ENCODE results near the gene FADS3.
A peak's percentile ranks its signal among the peaks of the same experiment; 100 is the strongest.

Gene FADS3

DNA sequence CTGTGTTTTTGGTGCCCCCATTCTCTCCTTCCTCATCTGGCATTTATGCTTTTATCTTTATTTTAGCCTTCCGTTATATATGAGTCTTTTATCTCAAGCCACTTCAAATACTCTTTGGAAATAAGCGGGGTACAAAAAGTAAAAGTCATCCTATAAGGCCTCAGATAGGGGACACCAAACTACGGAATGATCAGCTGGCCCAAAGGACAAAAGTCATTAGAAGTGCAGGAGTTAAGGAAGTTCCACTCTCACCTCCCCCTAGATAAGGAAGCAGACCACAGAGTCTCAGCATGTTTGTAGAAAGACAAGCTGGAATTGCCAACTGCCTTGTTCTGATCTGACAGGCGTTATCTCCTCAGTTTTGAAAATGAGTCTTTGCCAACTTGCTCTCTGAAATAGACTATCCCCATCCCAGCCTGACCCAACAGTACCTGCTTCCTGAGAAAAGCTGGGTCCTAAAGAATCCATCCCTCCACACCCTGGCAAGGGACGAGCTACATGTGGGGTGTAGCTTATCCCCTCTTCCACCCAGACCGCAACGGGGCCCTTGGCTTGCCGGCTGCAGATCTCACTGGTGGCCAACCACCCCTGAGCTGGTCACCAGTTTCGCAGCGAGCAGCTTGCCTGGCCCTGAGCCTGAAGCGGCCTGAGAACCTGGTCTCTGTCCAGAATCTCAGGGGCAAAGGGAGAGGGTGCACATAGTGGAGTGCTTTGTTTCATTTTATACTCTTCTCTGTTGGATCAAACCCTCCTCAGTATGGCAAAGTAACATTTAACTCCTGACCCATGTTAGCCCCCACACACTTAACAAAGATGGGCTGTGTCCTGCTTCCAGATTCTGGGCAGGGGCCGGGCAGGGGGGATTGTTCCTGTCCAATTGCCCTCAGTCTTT lies 49.5 kb downstream of the FADS3 start:
- Mint-ChIP-seq H3K4me3 (no peak overlapping the region), H3K9me3 (peaks cover 0 to 3% of the 10 kb centered on the region in 2 donors), H3K27ac (no peak overlapping the region), H3K27me3 (peaks cover 0 to 4% of the 10 kb centered on the region in 2 donors), H3K4me1 (peaks cover 1 to 6% of the 10 kb centered on the region in 2 donors), H3K36me3 (peaks cover 58 to 73% of the 10 kb centered on the region in 2 donors)
- ATAC-seq (replicated peaks) (no peak), DNase-seq (no peak)

DNA sequence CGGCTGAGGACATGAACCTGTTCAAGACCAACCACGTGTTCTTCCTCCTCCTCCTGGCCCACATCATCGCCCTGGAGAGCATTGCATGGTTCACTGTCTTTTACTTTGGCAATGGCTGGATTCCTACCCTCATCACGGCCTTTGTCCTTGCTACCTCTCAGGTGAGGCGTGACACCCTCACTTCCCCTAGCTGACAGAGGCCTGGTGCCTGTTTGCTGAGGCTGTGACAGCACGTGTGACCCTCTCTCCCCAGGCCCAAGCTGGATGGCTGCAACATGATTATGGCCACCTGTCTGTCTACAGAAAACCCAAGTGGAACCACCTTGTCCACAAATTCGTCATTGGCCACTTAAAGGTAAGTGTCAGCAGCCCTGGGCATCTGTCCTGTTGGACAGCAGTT lies 51.0 kb downstream of the FADS3 start:
- H3K27me3 Mint-ChIP-seq, result peaks cover 0 to 4% of the 10 kb centered on the region in 2 donors
- peaks cover 54 to 68% of the 10 kb centered on the region in 2 donors for H3K36me3 Mint-ChIP-seq
- peaks cover 3 to 11% of the 10 kb centered on the region in 2 donors for H3K4me1 Mint-ChIP-seq
- peaks cover 0 to 3% of the 10 kb centered on the region in 2 donors for H3K9me3 Mint-ChIP-seq
- H3K27ac Mint-ChIP-seq, result no peak overlapping the region
- DNase-seq (no peak), ATAC-seq (replicated peaks) (no peak)
- no peak overlapping the region for H3K4me3 Mint-ChIP-seq

DNA sequence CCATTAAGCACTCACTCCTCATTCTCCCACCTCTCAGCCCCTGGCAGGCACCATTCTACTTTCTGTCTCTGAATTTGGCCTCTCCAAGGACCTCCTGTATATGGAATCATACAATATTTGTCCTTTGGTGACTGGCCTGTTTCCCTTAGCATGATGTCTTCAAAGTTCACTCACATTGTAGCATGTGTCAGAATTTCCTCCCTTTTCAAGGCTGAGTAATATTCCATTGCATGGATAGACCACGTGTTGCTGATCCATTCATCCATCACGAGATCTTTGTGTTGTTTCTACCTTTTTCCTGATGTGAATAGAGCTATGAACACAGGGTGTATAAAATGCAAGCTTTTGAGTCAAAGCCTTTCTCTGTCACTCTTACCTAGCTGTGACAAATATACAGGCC lies 51.6 kb downstream of the FADS3 start:
- H3K27ac Mint-ChIP-seq, result no peak overlapping the region
- H3K4me1 Mint-ChIP-seq, result peaks cover 6 to 16% of the 10 kb centered on the region in 2 donors
- peaks cover 53 to 67% of the 10 kb centered on the region in 2 donors for H3K36me3 Mint-ChIP-seq

DNA sequence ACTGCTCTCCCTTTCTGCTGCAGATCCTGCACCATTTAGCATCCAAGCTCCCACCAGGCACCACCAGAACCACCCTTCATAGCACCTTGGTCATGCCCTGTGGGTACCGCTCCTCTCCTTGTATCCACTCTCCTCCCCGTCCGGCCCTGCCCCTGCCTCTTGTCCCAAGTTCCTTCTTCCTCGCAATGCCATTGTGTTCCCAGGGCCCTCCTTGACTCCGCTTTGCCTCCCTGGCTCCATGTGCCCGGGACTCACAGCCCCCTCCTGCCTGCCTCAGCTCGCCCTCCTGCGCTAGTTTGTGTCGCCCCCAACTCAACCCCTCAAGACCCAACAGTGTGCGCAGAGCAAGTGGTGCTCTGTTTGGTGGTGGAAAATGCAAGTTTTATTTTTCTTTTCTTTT lies 52.4 kb downstream of the FADS3 start:
- Mint-ChIP-seq H3K27ac (no peak overlapping the region), H3K9me3 (peaks cover 2 to 3% of the 10 kb centered on the region in 2 donors), H3K27me3 (peaks cover 0 to 4% of the 10 kb centered on the region in 2 donors), H3K4me1 (peaks cover 8 to 24% of the 10 kb centered on the region in 2 donors), H3K36me3 (peaks cover 56 to 71% of the 10 kb centered on the region in 2 donors), H3K4me3 (no peak overlapping the region)
- ATAC-seq (replicated peaks) (no peak), DNase-seq (no peak)

More for the DNA sequence above, 51.6 kb downstream of the FADS3 start:
- H3K27me3 Mint-ChIP-seq, result peaks cover 0 to 4% of the 10 kb centered on the region in 2 donors
- no peak for ATAC-seq (replicated peaks)
- H3K9me3 Mint-ChIP-seq, result peaks cover 0 to 3% of the 10 kb centered on the region in 2 donors
- H3K4me3 Mint-ChIP-seq, result no peak overlapping the region
- no peak for DNase-seq

DNA sequence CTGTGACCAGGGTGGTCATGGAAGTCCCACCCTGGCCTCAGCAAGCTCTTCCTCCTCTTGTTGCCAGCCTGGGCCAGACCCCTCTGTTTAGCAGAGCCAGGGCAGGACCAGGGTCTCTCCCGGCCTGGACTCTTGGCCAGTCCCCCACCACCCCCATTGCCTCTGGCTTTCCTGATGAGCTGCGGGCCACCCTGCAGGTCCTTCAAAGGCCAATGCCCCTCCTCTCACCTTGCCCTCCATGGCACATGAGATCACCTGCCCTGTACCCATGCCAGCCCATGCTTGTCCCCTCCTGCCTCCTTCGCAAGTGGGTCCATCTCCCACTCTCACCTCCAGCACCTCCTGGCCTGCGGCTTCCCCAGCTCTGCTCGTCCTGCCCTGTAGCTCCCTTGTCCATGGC lies 52.8 kb downstream of the FADS3 start:
- Mint-ChIP-seq H3K4me1 (peaks cover 13 to 29% of the 10 kb centered on the region in 2 donors), H3K27me3 (peaks cover 0 to 4% of the 10 kb centered on the region in 2 donors), H3K4me3 (no peak overlapping the region), H3K36me3 (peaks cover 60 to 73% of the 10 kb centered on the region in 2 donors), H3K27ac (no peak overlapping the region), H3K9me3 (peaks cover 3 to 6% of the 10 kb centered on the region in 2 donors)
- no peak for ATAC-seq (replicated peaks)
- no peak for DNase-seq

DNA sequence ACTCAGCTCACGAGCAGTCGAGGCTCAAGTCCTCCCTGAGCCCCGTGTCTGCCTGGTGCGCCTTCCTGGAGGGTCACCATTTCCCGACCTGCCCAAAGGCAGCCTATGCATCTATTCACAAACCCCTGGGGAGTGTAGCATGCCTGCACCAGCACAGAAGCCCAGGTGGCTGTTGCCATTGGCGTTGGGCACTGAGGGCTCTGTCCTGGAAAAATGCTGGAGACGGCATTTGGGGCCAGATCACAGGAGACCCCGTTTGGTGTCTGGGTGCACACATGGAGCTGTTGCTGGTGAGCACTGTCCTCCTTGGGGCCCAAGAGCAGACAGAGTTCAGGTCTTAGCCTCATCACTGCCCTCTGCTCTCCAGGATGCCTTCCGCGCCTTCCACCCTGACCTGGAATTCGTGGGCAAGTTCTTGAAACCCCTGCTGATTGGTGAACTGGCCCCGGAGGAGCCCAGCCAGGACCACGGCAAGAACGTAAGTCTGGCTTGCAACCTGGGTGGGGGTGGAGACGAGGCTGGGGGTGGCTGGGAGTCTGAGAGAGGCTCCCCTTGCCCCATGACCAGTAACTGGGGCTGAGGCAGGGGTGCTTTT lies 53.8 kb downstream of the FADS3 start:
- peaks cover 69 to 79% of the 10 kb centered on the region in 2 donors for H3K36me3 Mint-ChIP-seq
- H3K4me1 Mint-ChIP-seq, result peaks cover 21 to 38% of the 10 kb centered on the region in 2 donors
- no peak for ATAC-seq (replicated peaks)
- H3K27ac Mint-ChIP-seq, result no peak overlapping the region
- no peak overlapping the region for H3K4me3 Mint-ChIP-seq
- H3K27me3 Mint-ChIP-seq, result peaks cover 0 to 4% of the 10 kb centered on the region in 2 donors
- DNase-seq, result no peak
- H3K9me3 Mint-ChIP-seq, result peaks cover 3 to 7% of the 10 kb centered on the region in 2 donors

DNA sequence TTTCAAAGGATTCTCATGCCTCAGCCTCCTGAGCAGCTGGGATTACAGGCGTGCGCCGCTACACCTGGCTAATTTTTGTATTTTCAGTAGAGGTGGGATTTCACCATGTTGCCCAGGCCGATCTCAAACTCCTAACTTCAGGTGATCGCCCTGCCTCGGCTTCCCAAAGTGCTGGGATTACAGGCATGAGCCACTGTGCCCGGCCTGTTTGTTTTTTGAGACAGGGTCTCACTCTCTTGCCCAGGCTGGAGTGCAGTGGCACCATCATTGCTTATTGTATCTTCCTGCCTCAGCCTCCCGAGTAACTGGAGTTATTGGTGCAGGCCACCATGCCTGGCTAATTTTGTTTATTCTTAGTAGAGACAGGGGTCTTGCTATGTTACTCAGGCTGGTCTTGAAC lies 55.2 kb downstream of the FADS3 start:
- Mint-ChIP-seq H3K4me3 (no peak overlapping the region), H3K9me3 (peaks cover 3 to 7% of the 10 kb centered on the region in 2 donors), H3K27me3 (peaks cover 0 to 4% of the 10 kb centered on the region in 2 donors), H3K27ac (no peak overlapping the region), H3K36me3 (peaks cover 63 to 75% of the 10 kb centered on the region in 2 donors), H3K4me1 (peaks cover 28 to 52% of the 10 kb centered on the region in 2 donors)
- no peak for DNase-seq
- ATAC-seq (replicated peaks), result no peak

DNA sequence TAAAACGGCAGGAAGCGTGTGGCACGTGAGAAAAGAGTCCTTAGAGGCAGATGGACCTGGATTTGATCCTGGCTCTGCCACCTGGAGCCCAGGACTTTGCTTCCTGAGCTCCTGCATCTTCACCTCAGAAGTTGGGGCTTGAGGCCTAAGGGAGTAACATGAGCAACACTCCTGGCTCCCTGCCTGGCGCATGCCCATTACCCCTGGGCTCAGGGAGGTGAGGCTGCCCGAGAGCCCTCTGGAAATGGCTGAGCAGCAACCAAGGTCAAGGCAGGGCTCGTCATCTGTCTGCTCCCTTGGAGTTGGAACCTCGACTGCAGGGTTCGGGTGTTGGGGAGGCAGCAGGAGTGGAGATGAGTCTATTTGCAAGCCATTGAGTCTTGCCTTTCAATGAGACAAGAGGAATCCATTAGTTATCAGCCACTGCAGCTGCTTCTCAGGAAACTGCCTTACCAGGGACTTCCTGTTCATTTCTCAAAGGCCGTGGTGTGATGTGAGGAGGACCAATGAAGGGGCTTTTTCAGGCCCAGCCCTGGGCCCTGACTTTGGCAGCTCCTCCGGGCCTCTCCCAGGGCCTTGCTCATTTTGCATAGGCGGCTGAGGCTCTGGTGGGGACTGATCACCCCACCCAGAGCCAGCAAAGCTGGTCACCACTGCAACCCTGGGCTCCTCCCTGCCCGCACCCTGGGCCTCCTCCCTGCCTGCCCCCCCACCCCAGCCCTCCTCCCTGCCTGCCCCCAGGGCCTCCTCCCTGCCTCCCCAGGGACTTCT lies 56.9 kb downstream of the FADS3 start:
- DNase-seq (peak; percentile 74), ATAC-seq (replicated peaks) (peak; percentile 99)
- Mint-ChIP-seq H3K27ac (peak overlapping the region; percentile 98), H3K4me1 (peaks cover 40 to 68% of the 10 kb centered on the region in 2 donors), H3K27me3 (peaks cover 0 to 4% of the 10 kb centered on the region in 2 donors), H3K36me3 (peaks cover 60 to 73% of the 10 kb centered on the region in 2 donors), H3K9me3 (peaks cover 3 to 7% of the 10 kb centered on the region in 2 donors), H3K4me3 (peak overlapping the region; percentile 72 to 75)

DNA sequence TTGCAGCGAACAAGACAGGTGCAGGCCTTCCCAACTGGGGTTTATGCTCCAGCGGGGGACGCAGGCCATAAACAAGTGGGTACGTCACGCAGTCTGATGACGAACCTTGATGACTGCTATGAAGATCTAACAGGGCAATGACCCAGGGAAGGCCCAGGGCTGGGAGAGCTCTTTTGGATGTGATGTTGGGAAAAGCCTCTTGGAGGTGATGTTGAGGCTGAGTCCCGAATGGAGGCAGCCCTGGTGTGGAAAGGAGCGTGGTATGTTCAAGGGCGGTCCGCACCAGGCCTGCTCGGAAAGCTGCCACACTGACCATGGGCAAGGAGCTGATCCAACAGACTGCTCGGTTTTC lies 57.4 kb downstream of the FADS3 start:
- ATAC-seq (replicated peaks) (no peak), DNase-seq (no peak)
- Mint-ChIP-seq H3K9me3 (peaks cover 2 to 7% of the 10 kb centered on the region in 2 donors), H3K27ac (peak overlapping the region; percentile 98), H3K27me3 (peaks cover 0 to 4% of the 10 kb centered on the region in 2 donors), H3K36me3 (peaks cover 59 to 71% of the 10 kb centered on the region in 2 donors), H3K4me1 (peaks cover 42 to 71% of the 10 kb centered on the region in 2 donors), H3K4me3 (peak overlapping the region; percentile 72 to 75)

DNA sequence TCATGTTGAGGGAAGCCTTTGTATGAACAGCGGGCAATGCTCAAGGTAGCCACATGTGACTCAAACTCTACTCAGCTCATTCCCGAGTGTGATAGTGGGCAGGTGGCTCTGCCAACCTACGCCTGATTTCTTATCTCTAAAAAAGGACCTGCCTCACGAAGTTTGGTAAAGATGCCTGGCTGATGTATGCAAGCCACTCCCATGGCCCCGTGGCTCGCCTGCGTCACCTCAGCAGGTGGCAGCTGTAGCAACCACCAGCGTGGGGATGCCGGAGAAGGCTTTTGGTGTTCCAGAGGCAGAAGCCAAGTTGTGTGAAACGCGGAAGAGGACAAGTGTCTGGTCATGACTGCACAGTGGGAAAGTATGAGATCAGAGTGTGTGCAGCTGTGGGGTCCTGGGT lies 57.9 kb downstream of the FADS3 start:
- peak overlapping the region; percentile 65 to 75 for H3K4me3 Mint-ChIP-seq
- H3K4me1 Mint-ChIP-seq, result peaks cover 41 to 71% of the 10 kb centered on the region in 2 donors
- peaks cover 0 to 7% of the 10 kb centered on the region in 2 donors for H3K9me3 Mint-ChIP-seq
- DNase-seq (no peak), ATAC-seq (replicated peaks) (no peak)
- H3K27me3 Mint-ChIP-seq, result no peaks in the 10 kb centered on the region
- peak overlapping the region; percentile 98 for H3K27ac Mint-ChIP-seq
- H3K36me3 Mint-ChIP-seq, result peaks cover 57 to 69% of the 10 kb centered on the region in 2 donors

DNA sequence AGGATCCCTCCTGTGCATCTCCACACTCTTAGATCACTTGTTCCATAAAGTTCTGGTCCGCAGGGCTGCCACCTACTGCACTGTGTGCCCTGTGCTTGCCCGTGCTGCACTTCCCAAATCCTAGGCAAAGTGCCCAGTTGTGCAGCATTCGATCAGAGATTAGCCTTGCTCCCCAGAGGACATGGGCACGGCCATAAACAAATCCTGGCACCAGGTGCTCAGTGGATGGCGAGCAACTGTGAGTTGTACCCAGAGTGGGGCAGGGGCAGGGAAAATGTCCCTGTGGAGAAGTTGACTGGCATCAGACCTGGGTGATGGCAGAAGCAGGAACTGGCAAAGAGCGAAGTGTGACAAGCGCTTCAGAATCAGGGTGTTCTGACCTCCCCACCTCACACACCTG lies 58.6 kb downstream of the FADS3 start:
- Mint-ChIP-seq H3K4me1 (peaks cover 41 to 72% of the 10 kb centered on the region in 2 donors), H3K36me3 (peaks cover 54 to 69% of the 10 kb centered on the region in 2 donors), H3K27ac (no peak overlapping the region), H3K27me3 (no peaks in the 10 kb centered on the region), H3K9me3 (peaks cover 0 to 7% of the 10 kb centered on the region in 2 donors), H3K4me3 (peak overlapping the region in 1 of 2 donors; percentile 33)
- ATAC-seq (replicated peaks), result no peak
- no peak for DNase-seq

DNA sequence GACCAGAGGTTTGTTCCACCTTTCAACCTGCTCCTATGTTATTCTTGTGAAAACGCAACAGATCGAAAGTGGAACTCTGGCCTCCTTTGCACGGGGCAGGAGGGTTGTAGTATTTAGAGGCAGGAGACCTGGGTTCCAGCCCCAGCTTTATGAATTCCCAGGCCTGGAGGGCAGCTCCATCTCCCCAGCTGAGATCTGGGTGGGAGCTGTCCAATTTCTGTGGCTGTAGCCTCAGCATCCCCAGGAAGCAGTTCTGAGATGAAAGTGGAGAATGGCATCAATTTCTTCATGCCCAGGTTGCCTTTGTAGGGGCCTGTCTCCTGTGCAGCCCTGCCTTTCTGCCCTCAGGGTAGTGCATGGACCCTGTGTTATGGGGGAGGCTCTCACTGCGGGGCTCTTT lies 59.1 kb downstream of the FADS3 start:
- DNase-seq (no peak), ATAC-seq (replicated peaks) (no peak)
- Mint-ChIP-seq H3K4me1 (peaks cover 42 to 73% of the 10 kb centered on the region in 2 donors), H3K9me3 (peaks cover 0 to 7% of the 10 kb centered on the region in 2 donors), H3K36me3 (peaks cover 52 to 66% of the 10 kb centered on the region in 2 donors), H3K27ac (no peak overlapping the region), H3K27me3 (no peaks in the 10 kb centered on the region), H3K4me3 (peak overlapping the region in 1 of 2 donors; percentile 45)

DNA sequence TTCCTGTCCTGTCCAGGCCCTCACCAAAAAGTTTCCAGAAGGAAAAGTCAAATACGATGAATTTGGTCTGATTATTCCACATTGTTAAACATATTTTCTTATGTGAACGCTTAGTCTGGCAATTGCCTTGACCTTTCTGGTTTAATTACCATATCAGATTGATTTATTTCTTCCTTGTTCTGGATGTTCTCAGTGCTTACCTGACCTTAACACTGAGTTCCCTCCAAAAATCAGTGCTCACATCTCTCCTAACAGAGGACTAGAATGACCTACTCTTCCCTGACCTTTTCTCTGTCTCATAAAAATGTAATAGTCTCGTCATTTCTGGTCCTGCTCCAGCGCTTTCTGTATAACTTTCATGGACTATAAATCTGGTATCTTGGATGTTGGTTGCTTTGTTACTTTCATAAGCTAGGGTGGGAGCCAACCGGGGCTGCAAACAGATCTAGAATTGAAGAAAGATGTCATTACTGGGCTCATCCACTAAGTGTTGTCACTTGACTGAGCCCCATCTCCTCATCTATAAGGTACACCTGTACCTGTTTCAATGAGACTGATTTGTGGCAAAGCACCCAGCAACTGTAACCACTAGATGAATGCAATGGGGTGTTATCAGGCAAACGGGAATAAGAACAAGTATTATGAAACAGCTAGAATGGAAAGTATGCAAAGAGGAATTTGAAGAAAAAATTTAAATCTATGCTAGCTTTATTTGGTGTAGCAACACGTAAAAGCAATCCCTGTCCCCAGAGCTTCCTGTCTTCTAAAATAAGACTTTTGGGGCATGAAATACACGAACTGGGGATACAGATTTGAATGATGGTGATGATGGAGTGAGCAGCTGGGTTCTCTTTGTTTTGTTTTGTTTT lies 60.9 kb downstream of the FADS3 start:
- no peaks in the 10 kb centered on the region for H3K27me3 Mint-ChIP-seq
- no peak for ATAC-seq (replicated peaks)
- H3K9me3 Mint-ChIP-seq, result peaks cover 0 to 7% of the 10 kb centered on the region in 2 donors
- H3K4me1 Mint-ChIP-seq, result peaks cover 49 to 85% of the 10 kb centered on the region in 2 donors
- no peak overlapping the region for H3K27ac Mint-ChIP-seq
- no peak for DNase-seq
- H3K36me3 Mint-ChIP-seq, result peaks cover 51 to 66% of the 10 kb centered on the region in 2 donors
- H3K4me3 Mint-ChIP-seq, result peak overlapping the region; percentile 86 to 98
